ENCODE results near the gene PCSK2.

The PCSK2 gene

GRCh38 chr20:17399303-17399985 lies 172.6 kb downstream of the PCSK2 start:
- H3K36me3 ChIP-seq: no peaks in the 10 kb centered on the region
- TF ChIP-seq Cebpa-rat (IDR thresholded peaks at IDR 0.05): no peak
- H3K9ac ChIP-seq: no peak overlapping the region
- H3K27me3 ChIP-seq: no peaks in the 10 kb centered on the region
- no peaks in the 10 kb centered on the region for H3K9me3 ChIP-seq (replicated peaks in 1 of 11)
- H4K20me1 ChIP-seq: no peaks in the 10 kb centered on the region
- no peak overlapping the region for H3K4me3 ChIP-seq
- H3K27ac ChIP-seq: no peak overlapping the region
- H3K4me2 ChIP-seq: no peak overlapping the region
- peaks cover 0 to 12% (median 7%) of the 10 kb centered on the region in 10 experiments; a peak in 10 of 20 replicates for H3K4me1 ChIP-seq

- H3K4me1 ChIP-seq: no peaks in the 10 kb centered on the region
- no peaks in the 10 kb centered on the region for H3K27me3 ChIP-seq
- H3K9ac ChIP-seq: no peak overlapping the region
- no peaks in the 10 kb centered on the region for H4K20me1 ChIP-seq
- H3K36me3 ChIP-seq: no peaks in the 10 kb centered on the region
- H3K4me3 ChIP-seq: no peak overlapping the region
- no peak for TF ChIP-seq Cebpa-rat (IDR thresholded peaks at IDR 0.05)
- H3K27ac ChIP-seq: no peak overlapping the region
- H3K4me2 ChIP-seq: no peak overlapping the region
- H3K9me3 ChIP-seq (replicated peaks in 1 of 11): no peaks in the 10 kb centered on the region
Measured at GRCh38 chr20:17403461-17403860, 176.6 kb downstream of the PCSK2 start.

GRCh38 chr20:17406051-17406590 lies 179.3 kb downstream of the PCSK2 start:
- Histone ChIP-seq H3K27ac (no peak overlapping the region), H3K36me3 (no peaks in the 10 kb centered on the region), H4K20me1 (no peaks in the 10 kb centered on the region), H3K4me1 (no peaks in the 10 kb centered on the region), H3K4me2 (no peak overlapping the region), H3K9me3 (replicated peaks in 1 of 11) (peaks cover 0 to 6% (median 1%) of the 10 kb centered on the region in 11 experiments; a peak in 3 of 22 replicates), H3K27me3 (no peaks in the 10 kb centered on the region), H3K4me3 (no peak overlapping the region), H3K9ac (no peak overlapping the region)
- TF ChIP-seq Cebpa-rat (IDR thresholded peaks at IDR 0.05): no peak

GRCh38 chr20:17407550-17407949 lies 180.7 kb downstream of the PCSK2 start:
- TF ChIP-seq Cebpa-rat (IDR thresholded peaks at IDR 0.05): no peak
- no peaks in the 10 kb centered on the region for H3K36me3 ChIP-seq
- no peak overlapping the region for H3K4me2 ChIP-seq
- H3K4me3 ChIP-seq: no peak overlapping the region
- H3K27me3 ChIP-seq: no peaks in the 10 kb centered on the region
- no peak overlapping the region for H3K9ac ChIP-seq
- peaks cover 0 to 13% (median 4%) of the 10 kb centered on the region in 11 experiments; a peak in 4 of 22 replicates for H3K9me3 ChIP-seq (replicated peaks in 1 of 11)
- H4K20me1 ChIP-seq: no peaks in the 10 kb centered on the region
- no peak overlapping the region for H3K27ac ChIP-seq
- H3K4me1 ChIP-seq: no peaks in the 10 kb centered on the region

- H3K27ac ChIP-seq: no peak overlapping the region
- H3K4me3 ChIP-seq: no peak overlapping the region
- TF ChIP-seq Cebpa-rat (IDR thresholded peaks at IDR 0.05): no peak
- H3K4me2 ChIP-seq: no peak overlapping the region
- no peak overlapping the region for H3K9ac ChIP-seq
- H3K27me3 ChIP-seq: no peaks in the 10 kb centered on the region
- no peaks in the 10 kb centered on the region for H3K4me1 ChIP-seq
- H3K9me3 ChIP-seq (replicated peaks in 1 of 11): peaks cover 4 to 12% (median 8%) of the 10 kb centered on the region in 11 experiments; a peak in 11 of 22 replicates
- no peaks in the 10 kb centered on the region for H3K36me3 ChIP-seq
- H4K20me1 ChIP-seq: no peaks in the 10 kb centered on the region
Measured at GRCh38 chr20:17417225-17417624, 190.4 kb downstream of the PCSK2 start.

- H3K36me3 ChIP-seq: no peaks in the 10 kb centered on the region
- H3K4me1 ChIP-seq: no peaks in the 10 kb centered on the region
- H3K27me3 ChIP-seq: no peaks in the 10 kb centered on the region
- no peaks in the 10 kb centered on the region for H4K20me1 ChIP-seq
- H3K4me3 ChIP-seq: no peak overlapping the region
- H3K9me3 ChIP-seq (replicated peaks in 1 of 11): peaks cover 4 to 12% (median 8%) of the 10 kb centered on the region in 11 experiments; a peak in 11 of 22 replicates
- H3K27ac ChIP-seq: no peak overlapping the region
- no peak for TF ChIP-seq Cebpa-rat (IDR thresholded peaks at IDR 0.05)
- H3K9ac ChIP-seq: no peak overlapping the region
- H3K4me2 ChIP-seq: no peak overlapping the region
Measured at GRCh38 chr20:17418737-17419136, 191.9 kb downstream of the PCSK2 start.

GRCh38 chr20:17419479-17420041 lies 192.7 kb downstream of the PCSK2 start:
- no peak for TF ChIP-seq Cebpa-rat (IDR thresholded peaks at IDR 0.05)
- Histone ChIP-seq H3K9me3 (replicated peaks in 1 of 11) (peaks cover 4 to 12% (median 8%) of the 10 kb centered on the region in 11 experiments; a peak in 11 of 22 replicates), H3K27me3 (no peaks in the 10 kb centered on the region), H3K4me2 (no peak overlapping the region), H3K9ac (no peak overlapping the region), H4K20me1 (no peaks in the 10 kb centered on the region), H3K4me3 (no peak overlapping the region), H3K36me3 (no peaks in the 10 kb centered on the region), H3K27ac (no peak overlapping the region), H3K4me1 (no peaks in the 10 kb centered on the region)

GRCh38 chr20:17421493-17421892 lies 194.7 kb downstream of the PCSK2 start:
- H3K27ac ChIP-seq: no peak overlapping the region
- no peaks in the 10 kb centered on the region for H3K27me3 ChIP-seq
- no peaks in the 10 kb centered on the region for H3K9me3 ChIP-seq (replicated peaks in 1 of 11)
- TF ChIP-seq Cebpa-rat (IDR thresholded peaks at IDR 0.05): no peak
- H3K9ac ChIP-seq: no peak overlapping the region
- no peaks in the 10 kb centered on the region for H3K4me1 ChIP-seq
- H3K4me2 ChIP-seq: no peak overlapping the region
- H3K4me3 ChIP-seq: no peak overlapping the region
- H4K20me1 ChIP-seq: no peaks in the 10 kb centered on the region
- H3K36me3 ChIP-seq: no peaks in the 10 kb centered on the region

GRCh38 chr20:17423782-17424181 lies 196.9 kb downstream of the PCSK2 start:
- no peaks in the 10 kb centered on the region for H3K36me3 ChIP-seq
- no peak overlapping the region for H3K4me2 ChIP-seq
- H3K27me3 ChIP-seq: no peaks in the 10 kb centered on the region
- no peak for TF ChIP-seq Cebpa-rat (IDR thresholded peaks at IDR 0.05)
- H3K4me3 ChIP-seq: no peak overlapping the region
- H3K9me3 ChIP-seq (replicated peaks in 1 of 11): no peaks in the 10 kb centered on the region
- H3K9ac ChIP-seq: no peak overlapping the region
- H3K27ac ChIP-seq: no peak overlapping the region
- no peaks in the 10 kb centered on the region for H4K20me1 ChIP-seq
- no peaks in the 10 kb centered on the region for H3K4me1 ChIP-seq

- no peak overlapping the region for H3K4me3 ChIP-seq
- H4K20me1 ChIP-seq: no peaks in the 10 kb centered on the region
- no peak for TF ChIP-seq Cebpa-rat (IDR thresholded peaks at IDR 0.05)
- no peak overlapping the region for H3K9ac ChIP-seq
- no peaks in the 10 kb centered on the region for H3K4me1 ChIP-seq
- H3K36me3 ChIP-seq: no peaks in the 10 kb centered on the region
- H3K4me2 ChIP-seq: no peak overlapping the region
- no peaks in the 10 kb centered on the region for H3K27me3 ChIP-seq
- no peak overlapping the region for H3K27ac ChIP-seq
- no peaks in the 10 kb centered on the region for H3K9me3 ChIP-seq (replicated peaks in 1 of 11)
Measured at GRCh38 chr20:17427638-17428037, 200.8 kb downstream of the PCSK2 start.

Data from BLaER1 treated with 17β-estradiol and CSF1 and Interleukin-3, amounts not matched to agents 10 nM and 100 nM (cell line).